Heart left ventricle (tissue), 13 donors: Measurements from ENCODE around the gene HSD17B14.

Experiments
- POLR2A ChIP-seq, 2 donors: fragments of 450-650 bp; IDR thresholded peaks; one replicate each; pipeline ENCODE4 v1.6.1; 2017; ENCODE audit warnings: antibody characterized with exemption in 2 of 2, mild to moderate bottlenecking in 2 of 2, moderate library complexity in 2 of 2
- TF ChIP-seq, protein P1 (sequence below), 12 donors: fragments of 200-600 bp; sonication (generic) in 4 of 12; IDR thresholded peaks; one replicate each; pipeline versions ENCODE4 v1.5.0 to v1.8.0; 2018 to 2022; ENCODE audit warnings: antibody characterized with exemption in 12 of 12, mild to moderate bottlenecking in 5 of 12
- donor health status: ischemic (EF 13 %, LVEDD 7.1; RV severe dilation, severe dysfunction).
- donor health status: DM: no; HTN: yes; CAD: no.
- donor health status: DM: no; HTN: no; CAD: no.
- donor health status: ischemic (EF 25% LVEDD 6.9; RV normal size, moderate dysfunction).
- donor health status: ischemic (EF 25% LVEDD 5.7; RV mildly dilated, moderate dysfunction).
- donor health status: ischemic (EF 35%, LVEDD 5.7; RV mildly dilated, moderate dysfunction).
- donor health status: nonischemic (EF 11% LVEDD 7.7; RV severe dilation, severe dysfunction).
- donor health status: DM: yes; HTN: yes; CAD: no.
- donor health status: PGD.
- donor health status: ischemic (EF 29% LVEDD 5.4; RV normal size, mild dysfunction).
- donor health status: nonischemic (EF 23%, LVEDD 6.1; RV moderate dilation, normal function).

DNA sequence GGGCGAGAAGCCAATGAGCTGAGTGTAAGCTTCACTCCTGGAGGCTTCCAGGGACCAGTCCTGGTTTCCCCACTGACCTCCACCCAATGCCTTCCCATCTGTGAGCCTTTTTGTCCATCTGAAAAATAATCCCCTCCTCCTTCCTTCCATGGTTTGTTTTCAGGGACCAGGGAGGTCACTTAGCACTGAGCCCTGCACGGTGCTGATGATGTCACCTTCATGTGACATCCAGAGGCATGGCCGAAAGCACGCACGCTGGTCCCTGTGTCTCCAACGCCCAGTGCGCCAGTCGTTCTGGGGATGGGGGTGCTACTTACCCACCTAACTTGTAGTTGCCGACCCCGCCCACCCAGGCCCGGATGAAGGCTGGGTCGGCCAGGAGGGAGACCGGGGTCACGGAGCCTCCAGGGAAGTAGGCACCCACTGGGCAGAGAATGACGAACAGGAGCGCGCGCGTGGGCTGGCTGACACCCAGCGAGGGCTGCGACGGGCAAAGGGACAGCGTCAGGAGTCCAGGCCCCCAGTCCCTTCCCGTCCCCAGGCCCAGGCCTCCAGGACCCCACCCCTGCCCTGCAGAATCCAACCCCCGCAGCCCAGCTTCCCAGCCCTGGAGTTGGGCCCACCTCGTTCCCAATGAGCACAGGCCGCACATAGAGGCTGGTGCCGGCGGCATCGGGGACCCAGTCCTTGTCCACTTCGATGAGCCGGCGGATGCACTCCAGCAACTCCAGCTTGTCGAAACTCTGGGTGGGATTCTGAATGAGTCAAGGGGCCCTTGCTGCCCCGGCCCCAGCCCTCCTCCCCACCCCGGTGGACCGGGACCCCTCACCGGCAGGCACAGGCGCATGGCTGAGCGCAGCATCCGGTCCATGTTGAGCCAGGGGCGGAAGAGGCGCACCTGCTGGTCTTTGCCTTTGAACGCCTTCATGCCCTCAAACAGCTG, 36.7 kb downstream of the HSD17B14 start:
- TF ChIP-seq, protein P1, sequence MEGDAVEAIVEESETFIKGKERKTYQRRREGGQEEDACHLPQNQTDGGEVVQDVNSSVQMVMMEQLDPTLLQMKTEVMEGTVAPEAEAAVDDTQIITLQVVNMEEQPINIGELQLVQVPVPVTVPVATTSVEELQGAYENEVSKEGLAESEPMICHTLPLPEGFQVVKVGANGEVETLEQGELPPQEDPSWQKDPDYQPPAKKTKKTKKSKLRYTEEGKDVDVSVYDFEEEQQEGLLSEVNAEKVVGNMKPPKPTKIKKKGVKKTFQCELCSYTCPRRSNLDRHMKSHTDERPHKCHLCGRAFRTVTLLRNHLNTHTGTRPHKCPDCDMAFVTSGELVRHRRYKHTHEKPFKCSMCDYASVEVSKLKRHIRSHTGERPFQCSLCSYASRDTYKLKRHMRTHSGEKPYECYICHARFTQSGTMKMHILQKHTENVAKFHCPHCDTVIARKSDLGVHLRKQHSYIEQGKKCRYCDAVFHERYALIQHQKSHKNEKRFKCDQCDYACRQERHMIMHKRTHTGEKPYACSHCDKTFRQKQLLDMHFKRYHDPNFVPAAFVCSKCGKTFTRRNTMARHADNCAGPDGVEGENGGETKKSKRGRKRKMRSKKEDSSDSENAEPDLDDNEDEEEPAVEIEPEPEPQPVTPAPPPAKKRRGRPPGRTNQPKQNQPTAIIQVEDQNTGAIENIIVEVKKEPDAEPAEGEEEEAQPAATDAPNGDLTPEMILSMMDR (IDR thresholded peaks at IDR 0.05) = no peak
- no peak for TF ChIP-seq POLR2A (IDR thresholded peaks at IDR 0.05)
